HG03095 (cell line): ENCODE measurements around the gene DGKZ.
"Not testable (repeated sequence)": the region's sequence is repeated elsewhere in the genome, so short reads cannot be mapped to it uniquely, and the experiment has no call there.

Source experiments
- ATAC-seq: cut with Tn5 transposase; IDR thresholded peaks from one replicate; pipeline ENCODE4 v1.9.1; 2021; ENCODE audit warnings: moderate library complexity; ENCODE audit not compliant: unreplicated experiment

DGKZ gene

GRCh38 chr11:46364791-46365190 lies 17.5 kb downstream of the DGKZ start:
- ATAC-seq, result no peak

GRCh38 chr11:46366260-46366659 lies 19.0 kb downstream of the DGKZ start:
- ATAC-seq, result no peak

- no peak for ATAC-seq
Observed at GRCh38 chr11:46366661-46367161, 19.4 kb downstream of the DGKZ start.

DNA sequence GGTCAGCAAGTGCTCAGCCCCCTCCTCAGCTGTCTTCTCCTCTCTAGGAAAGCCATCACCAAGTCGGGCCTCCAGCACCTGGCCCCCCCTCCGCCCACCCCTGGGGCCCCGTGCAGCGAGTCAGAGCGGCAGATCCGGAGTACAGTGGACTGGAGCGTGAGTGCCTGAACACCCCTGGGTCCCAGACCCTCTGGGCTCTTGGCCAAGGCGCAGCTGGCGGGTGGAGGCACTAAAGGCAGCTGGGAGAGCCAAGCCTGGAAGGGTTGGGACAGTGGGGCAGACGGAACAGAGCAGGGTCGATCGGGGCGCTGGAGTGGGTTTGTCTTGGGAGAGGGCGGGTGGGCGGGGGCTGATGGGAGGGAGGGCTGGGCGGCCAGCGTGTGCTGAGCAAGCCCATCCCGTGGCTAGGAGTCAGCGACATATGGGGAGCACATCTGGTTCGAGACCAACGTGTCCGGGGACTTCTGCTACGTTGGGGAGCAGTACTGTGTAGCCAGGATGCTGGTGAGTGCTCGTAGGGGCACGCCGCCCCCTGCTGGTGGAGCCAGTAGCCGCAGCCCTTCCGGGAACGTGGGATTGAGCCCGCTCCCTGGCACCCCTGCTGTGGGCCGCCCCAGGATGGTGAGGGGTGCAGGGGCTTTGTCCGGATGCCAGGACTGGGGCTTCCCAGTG lies 20.1 kb downstream of the DGKZ start:
- no peak for ATAC-seq

- ATAC-seq, result no peak
Observed at GRCh38 chr11:46367916-46368267, 20.6 kb downstream of the DGKZ start.

DNA sequence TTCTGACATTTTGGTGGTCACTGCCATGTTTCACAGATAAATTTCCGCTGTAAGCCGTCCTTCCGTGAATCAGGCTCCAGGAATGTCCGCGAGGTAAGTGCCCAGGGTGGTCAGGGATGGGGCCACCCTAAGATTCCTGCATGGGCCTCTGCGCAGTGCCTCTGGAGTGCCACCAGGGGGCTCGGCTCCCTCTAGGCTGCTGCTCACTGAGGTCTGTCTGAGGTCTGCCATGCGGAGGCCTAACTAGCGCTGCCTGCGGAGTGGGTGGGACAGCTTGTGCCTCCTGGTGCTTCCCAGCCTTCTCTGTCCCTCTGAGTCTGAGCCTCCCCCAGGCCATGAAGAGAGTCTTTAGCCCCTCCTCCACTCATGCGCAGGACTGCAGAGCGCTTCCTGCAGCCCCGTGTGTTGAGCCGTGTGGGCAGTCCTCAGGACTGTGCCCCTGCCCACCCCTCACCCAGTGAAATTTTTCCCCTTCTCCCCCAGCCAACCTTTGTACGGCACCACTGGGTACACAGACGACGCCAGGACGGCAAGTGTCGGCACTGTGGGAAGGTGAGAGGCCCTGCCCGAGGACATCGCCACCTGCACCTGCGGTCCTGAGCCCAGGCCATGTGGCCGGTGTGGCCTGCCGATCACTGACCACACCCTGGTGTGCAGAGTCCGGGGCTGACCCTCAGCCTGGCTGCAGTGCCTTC lies 22.3 kb downstream of the DGKZ start:
- no peak for ATAC-seq

DNA sequence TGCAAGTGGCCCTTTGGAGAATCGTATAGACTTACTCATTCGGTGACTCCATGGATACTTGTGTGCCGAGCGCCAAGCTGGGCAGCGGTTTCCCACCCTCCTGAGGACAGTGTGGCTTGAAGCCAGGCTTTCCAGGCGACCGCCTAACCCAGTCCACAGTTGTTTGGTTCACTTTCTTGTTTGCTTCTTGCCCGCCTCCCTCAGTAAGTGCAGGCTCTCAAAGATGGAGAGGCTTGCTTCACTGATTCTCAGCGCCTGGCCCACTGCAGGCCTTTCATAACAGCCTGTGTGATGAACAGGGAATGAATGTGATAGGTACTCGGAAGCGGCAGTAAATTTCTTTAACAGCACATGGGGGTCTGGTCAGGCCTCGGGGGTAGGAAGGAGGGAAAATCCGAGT lies 23.0 kb downstream of the DGKZ start:
- ATAC-seq, result no peak

DNA sequence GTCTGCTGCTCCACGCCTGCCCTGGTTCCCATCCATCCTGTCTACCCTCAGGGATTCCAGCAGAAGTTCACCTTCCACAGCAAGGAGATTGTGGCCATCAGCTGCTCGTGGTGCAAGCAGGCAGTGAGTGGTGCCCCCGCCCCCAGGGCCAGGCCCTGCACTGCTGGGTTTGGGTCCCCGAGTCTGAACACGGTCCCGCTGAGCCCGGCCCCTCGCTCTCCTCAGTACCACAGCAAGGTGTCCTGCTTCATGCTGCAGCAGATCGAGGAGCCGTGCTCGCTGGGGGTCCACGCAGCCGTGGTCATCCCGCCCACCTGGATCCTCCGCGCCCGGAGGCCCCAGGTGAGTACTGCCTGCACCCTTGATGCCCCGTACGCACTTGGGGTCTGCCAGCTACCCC lies 24.0 kb downstream of the DGKZ start:
- not testable (repeated sequence) for ATAC-seq

DNA sequence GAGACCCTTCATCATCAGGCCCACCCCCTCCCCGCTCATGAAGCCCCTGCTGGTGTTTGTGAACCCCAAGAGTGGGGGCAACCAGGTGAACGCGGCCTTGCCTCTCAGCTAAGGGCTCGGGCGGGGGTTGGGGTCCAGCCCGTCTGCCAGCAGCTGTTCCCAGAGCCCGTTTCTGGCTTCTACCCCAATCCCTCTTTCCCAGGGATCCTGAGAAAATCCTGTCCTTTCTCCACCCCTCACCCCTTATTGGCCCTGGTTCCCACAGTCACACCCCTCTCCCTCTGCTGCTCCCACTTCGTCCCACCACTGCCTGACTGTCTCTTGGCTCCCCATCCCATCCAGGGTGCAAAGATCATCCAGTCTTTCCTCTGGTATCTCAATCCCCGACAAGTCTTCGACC lies 24.8 kb downstream of the DGKZ start:
- no peak for ATAC-seq

DNA sequence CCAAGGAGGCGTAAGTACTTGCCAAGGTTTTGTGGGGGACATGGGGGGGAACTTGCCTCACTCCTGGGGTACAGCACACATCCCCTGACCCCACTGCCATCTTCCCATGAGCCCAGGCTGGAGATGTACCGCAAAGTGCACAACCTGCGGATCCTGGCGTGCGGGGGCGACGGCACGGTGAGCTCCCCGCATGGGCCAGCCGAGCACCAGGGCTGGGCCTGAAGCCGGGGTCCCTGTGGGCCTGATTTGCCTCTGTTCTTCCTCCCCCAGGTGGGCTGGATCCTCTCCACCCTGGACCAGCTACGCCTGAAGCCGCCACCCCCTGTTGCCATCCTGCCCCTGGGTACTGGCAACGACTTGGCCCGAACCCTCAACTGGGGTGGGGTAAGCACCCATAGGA lies 25.2 kb downstream of the DGKZ start:
- ATAC-seq, result not testable (repeated sequence)

DNA sequence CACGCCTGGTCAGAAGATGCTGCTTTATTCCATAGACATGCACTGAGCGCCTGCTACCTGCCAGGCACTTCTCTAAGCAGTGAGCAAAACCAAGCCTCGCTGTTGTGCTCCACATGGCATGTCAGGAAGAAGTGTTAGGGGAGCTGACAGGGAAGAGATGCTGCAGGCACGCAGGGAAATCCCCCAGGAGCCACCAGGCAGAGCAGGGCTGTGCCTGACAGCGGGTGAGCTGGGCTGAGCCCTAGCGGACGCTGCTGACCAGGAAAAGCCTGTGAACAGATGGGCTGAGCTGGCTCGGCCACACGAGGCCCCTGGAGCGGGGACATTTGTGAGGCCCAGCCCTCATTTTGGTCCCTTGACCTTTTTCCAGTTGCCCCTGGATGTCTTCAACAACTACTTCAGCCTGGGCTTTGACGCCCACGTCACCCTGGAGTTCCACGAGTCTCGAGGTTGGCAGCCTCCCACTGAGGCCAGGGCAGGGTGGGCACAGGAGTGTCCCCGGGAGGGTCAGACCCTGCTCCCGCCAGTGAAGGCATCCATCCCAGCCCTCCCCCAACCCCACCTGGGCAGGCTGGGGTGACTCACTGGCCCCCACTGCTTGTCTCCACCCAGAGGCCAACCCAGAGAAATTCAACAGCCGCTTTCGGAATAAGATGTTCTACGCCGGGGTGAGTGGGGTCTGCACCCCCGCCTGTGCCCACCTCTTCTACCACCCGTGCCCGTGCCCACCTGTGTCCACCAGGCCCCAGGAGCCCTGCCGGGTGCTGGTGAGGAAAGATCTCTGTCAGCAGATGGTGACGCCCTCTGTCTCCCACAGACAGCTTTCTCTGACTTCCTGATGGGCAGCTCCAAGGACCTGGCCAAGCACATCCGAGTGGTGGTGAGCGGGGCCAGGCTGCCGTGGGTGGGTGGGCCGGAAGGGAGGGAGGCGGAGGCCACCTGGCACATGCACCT lies 26.8 kb downstream of the DGKZ start:
- no peak for ATAC-seq

DNA sequence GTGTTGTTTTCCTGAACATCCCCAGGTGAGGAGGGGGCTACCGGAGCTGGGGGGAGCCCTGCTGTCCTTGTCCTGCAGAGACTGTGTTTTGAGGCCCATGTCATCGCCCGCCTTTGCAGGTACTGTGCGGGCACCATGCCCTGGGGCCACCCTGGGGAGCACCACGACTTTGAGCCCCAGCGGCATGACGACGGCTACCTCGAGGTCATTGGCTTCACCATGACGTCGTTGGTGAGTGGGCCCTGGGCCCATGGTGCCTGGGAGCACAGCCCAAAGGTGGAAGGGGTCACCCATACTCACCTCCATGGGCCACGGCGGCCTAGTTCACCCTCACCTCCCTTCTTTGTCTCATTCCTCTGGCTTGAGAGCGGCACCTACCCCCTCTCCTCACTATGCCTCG lies 27.6 kb downstream of the DGKZ start:
- ATAC-seq, result no peak

GRCh38 chr11:46375392-46376101 lies 28.3 kb downstream of the DGKZ start:
- no peak for ATAC-seq

DNA sequence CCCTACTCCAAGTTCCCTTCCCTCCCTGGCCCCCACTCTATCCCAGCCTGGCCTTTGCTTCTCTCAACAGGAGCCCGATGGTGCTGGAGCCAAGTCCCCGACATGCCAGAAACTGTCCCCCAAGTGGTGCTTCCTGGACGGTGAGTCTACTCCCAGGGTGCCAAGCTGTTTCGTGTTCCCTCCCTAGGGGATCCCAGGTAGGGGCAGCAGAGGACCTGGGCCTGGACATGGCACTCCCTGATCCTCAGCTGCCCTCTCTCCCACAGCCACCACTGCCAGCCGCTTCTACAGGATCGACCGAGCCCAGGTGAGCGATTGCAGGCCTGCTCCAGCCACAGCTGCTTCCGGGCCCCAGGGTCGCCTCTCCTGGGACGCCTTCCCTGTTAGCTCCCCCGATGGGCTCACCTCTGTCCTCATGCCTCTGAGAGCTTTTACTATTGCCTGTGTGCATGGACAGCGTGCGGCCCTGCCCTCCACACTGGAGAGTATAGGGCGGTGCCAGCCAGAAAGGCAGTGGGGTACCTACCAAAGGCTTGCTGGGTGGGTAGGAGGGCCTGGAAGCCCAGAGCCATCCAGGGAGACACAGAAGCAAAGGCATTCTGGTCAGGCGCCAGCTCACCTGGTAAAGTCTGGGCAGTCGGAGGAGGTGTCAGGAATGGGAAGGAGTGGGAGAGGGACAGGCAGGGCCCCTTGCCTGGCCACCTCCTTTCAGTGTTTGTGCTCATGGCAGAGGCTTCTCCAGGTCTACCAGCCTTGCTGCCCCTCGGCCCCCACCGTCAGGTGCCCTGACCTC lies 29.2 kb downstream of the DGKZ start:
- ATAC-seq, result no peak

DNA sequence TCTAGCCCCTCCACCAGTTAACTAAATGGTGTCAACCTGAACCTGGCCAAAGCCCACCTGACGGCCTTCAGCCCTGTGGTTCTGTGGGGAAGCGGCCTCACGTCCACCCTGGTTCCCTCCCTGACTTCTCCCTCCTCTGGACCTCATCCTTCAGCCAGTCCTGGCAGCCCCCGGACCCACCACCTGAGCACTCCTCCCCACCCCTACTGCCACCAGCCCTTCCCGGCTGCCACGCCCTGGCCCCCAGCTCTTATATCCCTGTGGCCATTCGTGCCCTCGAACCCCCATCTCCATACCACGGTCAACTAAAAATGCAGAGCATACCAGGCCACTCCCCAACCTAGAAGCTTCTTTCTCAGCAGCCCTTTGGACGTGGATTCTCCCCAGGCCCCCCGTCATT lies 30.0 kb downstream of the DGKZ start:
- no peak for ATAC-seq

- no peak for ATAC-seq
Observed at GRCh38 chr11:46377831-46378230, 30.6 kb downstream of the DGKZ start.

- ATAC-seq, result no peak
Observed at GRCh38 chr11:46378296-46378695, 31.0 kb downstream of the DGKZ start.

GRCh38 chr11:46378811-46379481 lies 31.7 kb downstream of the DGKZ start:
- no peak for ATAC-seq

GRCh38 chr11:46379482-46380293 lies 32.4 kb downstream of the DGKZ start:
- not testable (repeated sequence) for ATAC-seq
